ENCODE measurements around the gene KLHL26. TPM values are rescaled to one million over a fixed set of nuclear protein-coding genes. Genes with fewer than 3 reads are reported as not detected.

The KLHL26 gene
- total RNA-seq, 1 experiment from 2014 or later: 8.4 TPM

DNA sequence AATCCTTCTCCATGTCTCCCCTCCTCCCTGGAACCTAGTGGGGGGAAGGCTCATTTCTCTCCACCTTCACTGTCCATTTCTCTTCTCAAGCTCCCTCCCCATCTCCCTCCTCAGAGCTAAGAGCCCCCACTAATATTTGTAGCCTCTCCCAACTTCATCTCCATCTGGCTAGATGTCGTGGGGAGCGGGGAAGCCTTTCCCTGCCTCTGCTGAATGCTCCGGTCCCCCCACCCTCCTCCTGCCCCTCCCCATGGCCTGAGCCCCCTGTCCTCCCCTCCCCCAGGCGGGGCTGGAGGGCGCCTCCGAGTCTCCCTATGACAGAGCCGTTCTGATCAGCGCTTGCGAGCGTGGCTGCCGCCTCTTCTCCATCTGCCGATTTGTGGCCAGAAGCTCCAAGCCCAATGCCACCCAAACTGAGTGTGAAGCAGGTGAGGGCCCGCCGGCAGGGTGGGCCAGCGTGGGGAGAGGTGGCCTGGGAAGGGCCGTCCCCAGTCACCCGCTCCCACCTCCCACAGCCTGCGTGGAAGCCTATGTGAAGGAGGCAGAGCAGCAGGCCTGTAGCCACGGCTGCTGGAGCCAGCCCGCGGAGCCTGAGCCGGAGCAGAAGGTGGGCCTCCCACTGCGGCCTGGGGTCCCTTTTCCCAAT lies 23.1 kb upstream of the KLHL26 start:
- H3K4me3 ChIP-seq (ENCODE audit: low read length): no peak overlapping the region
- no peak overlapping the region for H2AFZ ChIP-seq (ENCODE audit: low read length)
- intact Hi-C loops (cut with micrococcal nuclease): no loop called here
- no peak overlapping the region for H3K4me2 ChIP-seq (ENCODE audit: low read length)
- DNase-seq (no peak), ATAC-seq (no peak)
- peaks cover 59% of the 10 kb centered on the region for H3K27me3 ChIP-seq (ENCODE audit: low read length)
- H3K27ac ChIP-seq (ENCODE audit: low read length): no peak overlapping the region
- H3K9me3 ChIP-seq (ENCODE audit: low read length): no peaks in the 10 kb centered on the region
- no peaks in the 10 kb centered on the region for H3K79me2 ChIP-seq (ENCODE audit: low read length)
- H3K4me1 ChIP-seq (ENCODE audit: insufficient read depth, low read length): peaks cover 9% of the 10 kb centered on the region; the same call in 1 of the 2 replicates
- H3K36me3 ChIP-seq (ENCODE audit: low read depth, low read length): no peaks in the 10 kb centered on the region
- no peaks in the 10 kb centered on the region for H4K20me1 ChIP-seq (ENCODE audit: low read length)
- H3K9me2 ChIP-seq (replicated peaks; ENCODE audit: low read length): no peaks in the 10 kb centered on the region
- TF ChIP-seq EZH2phosphoT487 (IDR thresholded peaks at IDR 0.05; ENCODE audit: borderline replicate concordance, low read length): no peak
- TF ChIP-seq EZH2 (IDR thresholded peaks at IDR 0.05; ENCODE audit: low read length, unreplicated experiment): no peak
- TF ChIP-seq, protein P1, sequence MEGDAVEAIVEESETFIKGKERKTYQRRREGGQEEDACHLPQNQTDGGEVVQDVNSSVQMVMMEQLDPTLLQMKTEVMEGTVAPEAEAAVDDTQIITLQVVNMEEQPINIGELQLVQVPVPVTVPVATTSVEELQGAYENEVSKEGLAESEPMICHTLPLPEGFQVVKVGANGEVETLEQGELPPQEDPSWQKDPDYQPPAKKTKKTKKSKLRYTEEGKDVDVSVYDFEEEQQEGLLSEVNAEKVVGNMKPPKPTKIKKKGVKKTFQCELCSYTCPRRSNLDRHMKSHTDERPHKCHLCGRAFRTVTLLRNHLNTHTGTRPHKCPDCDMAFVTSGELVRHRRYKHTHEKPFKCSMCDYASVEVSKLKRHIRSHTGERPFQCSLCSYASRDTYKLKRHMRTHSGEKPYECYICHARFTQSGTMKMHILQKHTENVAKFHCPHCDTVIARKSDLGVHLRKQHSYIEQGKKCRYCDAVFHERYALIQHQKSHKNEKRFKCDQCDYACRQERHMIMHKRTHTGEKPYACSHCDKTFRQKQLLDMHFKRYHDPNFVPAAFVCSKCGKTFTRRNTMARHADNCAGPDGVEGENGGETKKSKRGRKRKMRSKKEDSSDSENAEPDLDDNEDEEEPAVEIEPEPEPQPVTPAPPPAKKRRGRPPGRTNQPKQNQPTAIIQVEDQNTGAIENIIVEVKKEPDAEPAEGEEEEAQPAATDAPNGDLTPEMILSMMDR (conservative IDR thresholded peaks at IDR 0.05; ENCODE audit: low read depth, low read length): no peak
- no TSS peak for BruUV-seq (replicated peaks)
- H3K9ac ChIP-seq (ENCODE audit: low read length): no peak overlapping the region
- POLR2A ChIA-PET (ENCODE audit: unreplicated experiment): no interaction called here
- H3F3A ChIP-seq (ENCODE audit: low read length, unreplicated experiment): peaks cover 2% of the 10 kb centered on the region
- CTCF ChIA-PET: no interaction called here

DNA sequence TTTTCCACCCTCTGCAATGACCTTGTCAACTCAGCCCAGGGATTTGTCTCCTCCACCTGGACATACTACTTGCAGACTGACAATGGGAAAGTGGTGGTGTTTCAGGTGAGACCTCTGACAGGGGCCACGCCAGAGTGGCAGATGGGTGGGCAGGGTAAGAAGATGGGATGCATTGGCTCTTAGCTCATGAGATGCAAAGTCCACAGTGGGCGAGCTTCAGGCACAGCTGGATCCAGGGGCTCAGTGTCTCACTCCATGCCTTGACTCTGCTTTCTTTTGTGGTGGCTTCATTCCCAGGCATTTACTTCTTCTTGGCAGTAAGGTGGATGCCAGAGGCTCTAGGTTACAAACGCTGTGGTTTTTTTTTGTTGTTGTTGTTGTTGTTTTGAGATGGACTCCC lies 20.8 kb upstream of the KLHL26 start:
- H4K20me1 ChIP-seq (ENCODE audit: low read length): no peaks in the 10 kb centered on the region
- H3K79me2 ChIP-seq (ENCODE audit: low read length): no peaks in the 10 kb centered on the region
- ChIA-PET POLR2A (ENCODE audit: unreplicated experiment) (no interaction called here), CTCF (no interaction called here)
- TF ChIP-seq, protein P1 (conservative IDR thresholded peaks at IDR 0.05; ENCODE audit: low read depth, low read length): no peak
- TF ChIP-seq EZH2phosphoT487 (IDR thresholded peaks at IDR 0.05; ENCODE audit: borderline replicate concordance, low read length) (no peak), EZH2 (IDR thresholded peaks at IDR 0.05; ENCODE audit: low read length, unreplicated experiment) (no peak)
- H3K27ac ChIP-seq (ENCODE audit: low read length): no peak overlapping the region
- H3F3A ChIP-seq (ENCODE audit: low read length, unreplicated experiment): no peaks in the 10 kb centered on the region
- no peak overlapping the region for H3K4me2 ChIP-seq (ENCODE audit: low read length)
- H3K27me3 ChIP-seq (ENCODE audit: low read length): peaks cover 36% of the 10 kb centered on the region
- ATAC-seq (no peak), DNase-seq (no peak)
- H2AFZ ChIP-seq (ENCODE audit: low read length): no peak overlapping the region
- H3K36me3 ChIP-seq (ENCODE audit: low read depth, low read length): no peaks in the 10 kb centered on the region
- no peaks in the 10 kb centered on the region for H3K9me3 ChIP-seq (ENCODE audit: low read length)
- intact Hi-C loops (cut with micrococcal nuclease): no loop called here
- H3K4me3 ChIP-seq (ENCODE audit: low read length): no peak overlapping the region
- H3K9me2 ChIP-seq (replicated peaks; ENCODE audit: low read length): no peaks in the 10 kb centered on the region
- BruUV-seq (replicated peaks): no TSS peak
- H3K4me1 ChIP-seq (ENCODE audit: insufficient read depth, low read length): peaks cover 9% of the 10 kb centered on the region; the same call in 1 of the 2 replicates
- no peak overlapping the region for H3K9ac ChIP-seq (ENCODE audit: low read length)

DNA sequence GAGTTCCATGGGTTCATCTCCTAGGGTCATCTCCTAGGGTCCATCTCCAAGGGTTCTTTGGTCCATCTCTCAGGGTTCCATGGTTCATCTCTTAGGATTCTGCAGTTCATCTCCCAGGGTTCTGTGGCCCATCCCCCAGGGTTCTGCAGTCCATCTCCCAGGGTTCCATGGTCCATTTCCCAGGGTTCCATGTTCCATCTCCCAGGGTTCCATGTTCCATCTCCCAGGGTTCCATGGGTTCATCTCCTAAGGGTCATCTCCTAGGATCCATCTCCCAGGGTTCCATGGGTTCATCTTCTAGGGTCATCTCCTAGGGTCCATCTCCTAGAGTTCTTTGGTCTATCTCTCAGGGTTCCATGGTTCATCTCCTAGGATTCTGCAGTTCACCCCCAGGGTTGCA lies 19.3 kb upstream of the KLHL26 start:
- Histone ChIP-seq H3K4me2 (ENCODE audit: low read length) (no peak overlapping the region), H3K9ac (ENCODE audit: low read length) (no peak overlapping the region), H3K4me3 (ENCODE audit: low read length) (no peak overlapping the region), H3K9me3 (ENCODE audit: low read length) (no peaks in the 10 kb centered on the region), H3K9me2 (replicated peaks; ENCODE audit: low read length) (no peaks in the 10 kb centered on the region), H3F3A (ENCODE audit: low read length, unreplicated experiment) (no peaks in the 10 kb centered on the region), H2AFZ (ENCODE audit: low read length) (no peak overlapping the region), H3K4me1 (ENCODE audit: insufficient read depth, low read length) (peaks cover under 1% of the 10 kb centered on the region; the same call in 1 of the 2 replicates), H3K27me3 (ENCODE audit: low read length) (peaks cover 21% of the 10 kb centered on the region), H3K27ac (ENCODE audit: low read length) (no peak overlapping the region), H3K36me3 (ENCODE audit: low read depth, low read length) (no peaks in the 10 kb centered on the region), H4K20me1 (ENCODE audit: low read length) (no peaks in the 10 kb centered on the region), H3K79me2 (ENCODE audit: low read length) (no peaks in the 10 kb centered on the region)
- CTCF ChIA-PET: no interaction called here
- intact Hi-C loops (cut with micrococcal nuclease): no loop called here
- TF ChIP-seq EZH2 (IDR thresholded peaks at IDR 0.05; ENCODE audit: low read length, unreplicated experiment): no peak
- no peak for TF ChIP-seq EZH2phosphoT487 (IDR thresholded peaks at IDR 0.05; ENCODE audit: borderline replicate concordance, low read length)
- TF ChIP-seq, protein P1 (conservative IDR thresholded peaks at IDR 0.05; ENCODE audit: low read depth, low read length): no peak
- POLR2A ChIA-PET (ENCODE audit: unreplicated experiment): no interaction called here
- DNase-seq (no peak), ATAC-seq (no peak)
- BruUV-seq (replicated peaks): no TSS peak
